HL-60 (cell line): ENCODE results near the gene A2M.

Experiments used
- DNase-seq, 2 experiments: peaks; one replicate each; pipeline ENCODE4 v3.0.0-alpha.2; 2010 to 2020; ENCODE audit warnings: low read depth in 1 of 2, low spot score in 1 of 2
- H3K27ac ChIP-seq: fragments of 250-450 bp; sonication (Bioruptor Pico); replicated peaks from 2 replicates; pipeline ENCODE4 v1.5.1; 2020; ENCODE audit warnings: mild to moderate bottlenecking, moderate library complexity
- H3K27me3 ChIP-seq: fragments of 250-450 bp; sonication (Bioruptor Pico); 2 replicates; pipeline ENCODE4 v1.5.1; 2021; ENCODE audit warnings: mild to moderate bottlenecking, moderate library complexity; ENCODE audit not compliant: insufficient read depth, poor library complexity, severe bottlenecking
- H3K4me3 ChIP-seq: replicated peaks from 2 replicates; pipeline ENCODE4 v1.5.1; 2011; ENCODE audit warnings: mild to moderate bottlenecking, control low read depth, low read length; ENCODE audit not compliant: insufficient read depth
- CTCF ChIP-seq: IDR thresholded peaks from one replicate; pipeline ENCODE4 v1.5.1; 2011; ENCODE audit warnings: low read length, control low read depth, inconsistent platforms; ENCODE audit not compliant: insufficient read depth
- GABPA ChIP-seq: IDR thresholded peaks from 2 replicates; pipeline ENCODE4 v1.6.1; 2012; ENCODE audit warnings: low read depth
- POLR2AphosphoS5 ChIP-seq: IDR thresholded peaks from 2 replicates; pipeline ENCODE4 v1.6.1; 2012; ENCODE audit warnings: low read depth
- SPI1 ChIP-seq: IDR thresholded peaks from 2 replicates; pipeline ENCODE4 v1.6.1; 2012; ENCODE audit warnings: low read depth, mild to moderate bottlenecking, borderline replicate concordance
- TF ChIP-seq, protein P1 (sequence below): IDR thresholded peaks from 2 replicates; pipeline ENCODE4 v1.6.1; 2012; ENCODE audit warnings: low read depth; ENCODE audit not compliant: insufficient replicate concordance

The A2M gene

GRCh38 chr12:9051158-9051550, 64.6 kb downstream of the A2M start:
- TF ChIP-seq POLR2AphosphoS5 (peak; percentile 98), GABPA (peak; percentile 62; the same call in 1 of the 2 replicates), CTCF (no peak), SPI1 (peak; percentile 83)
- TF ChIP-seq, protein P1, sequence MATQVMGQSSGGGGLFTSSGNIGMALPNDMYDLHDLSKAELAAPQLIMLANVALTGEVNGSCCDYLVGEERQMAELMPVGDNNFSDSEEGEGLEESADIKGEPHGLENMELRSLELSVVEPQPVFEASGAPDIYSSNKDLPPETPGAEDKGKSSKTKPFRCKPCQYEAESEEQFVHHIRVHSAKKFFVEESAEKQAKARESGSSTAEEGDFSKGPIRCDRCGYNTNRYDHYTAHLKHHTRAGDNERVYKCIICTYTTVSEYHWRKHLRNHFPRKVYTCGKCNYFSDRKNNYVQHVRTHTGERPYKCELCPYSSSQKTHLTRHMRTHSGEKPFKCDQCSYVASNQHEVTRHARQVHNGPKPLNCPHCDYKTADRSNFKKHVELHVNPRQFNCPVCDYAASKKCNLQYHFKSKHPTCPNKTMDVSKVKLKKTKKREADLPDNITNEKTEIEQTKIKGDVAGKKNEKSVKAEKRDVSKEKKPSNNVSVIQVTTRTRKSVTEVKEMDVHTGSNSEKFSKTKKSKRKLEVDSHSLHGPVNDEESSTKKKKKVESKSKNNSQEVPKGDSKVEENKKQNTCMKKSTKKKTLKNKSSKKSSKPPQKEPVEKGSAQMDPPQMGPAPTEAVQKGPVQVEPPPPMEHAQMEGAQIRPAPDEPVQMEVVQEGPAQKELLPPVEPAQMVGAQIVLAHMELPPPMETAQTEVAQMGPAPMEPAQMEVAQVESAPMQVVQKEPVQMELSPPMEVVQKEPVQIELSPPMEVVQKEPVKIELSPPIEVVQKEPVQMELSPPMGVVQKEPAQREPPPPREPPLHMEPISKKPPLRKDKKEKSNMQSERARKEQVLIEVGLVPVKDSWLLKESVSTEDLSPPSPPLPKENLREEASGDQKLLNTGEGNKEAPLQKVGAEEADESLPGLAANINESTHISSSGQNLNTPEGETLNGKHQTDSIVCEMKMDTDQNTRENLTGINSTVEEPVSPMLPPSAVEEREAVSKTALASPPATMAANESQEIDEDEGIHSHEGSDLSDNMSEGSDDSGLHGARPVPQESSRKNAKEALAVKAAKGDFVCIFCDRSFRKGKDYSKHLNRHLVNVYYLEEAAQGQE, result no peak
- peak; percentile 48 to 83 for DNase-seq
- Histone ChIP-seq H3K4me3 (no peak overlapping the region), H3K27me3 (no peaks in the 10 kb centered on the region), H3K27ac (no peak overlapping the region)

GRCh38 chr12:9050521-9051157, 65.1 kb downstream of the A2M start:
- H3K4me3 ChIP-seq, result no peak overlapping the region
- no peak for DNase-seq
- H3K27me3 ChIP-seq, result no peaks in the 10 kb centered on the region
- no peak overlapping the region for H3K27ac ChIP-seq
- TF ChIP-seq POLR2AphosphoS5 (no peak), CTCF (no peak), SPI1 (no peak), GABPA (no peak)
- TF ChIP-seq, protein P1, result no peak

- no peak overlapping the region for H3K27ac ChIP-seq
- DNase-seq, result peak in 1 of 2 experiments; percentile 47
- TF ChIP-seq GABPA, result no peak
- TF ChIP-seq, protein P1, result no peak
- TF ChIP-seq POLR2AphosphoS5, result no peak
- no peak for TF ChIP-seq SPI1
- no peak for TF ChIP-seq CTCF
- H3K27me3 ChIP-seq, result no peaks in the 10 kb centered on the region
- no peak overlapping the region for H3K4me3 ChIP-seq
These were observed 66.1 kb downstream of the A2M start for GRCh38 chr12:9049520-9050133.
